Endometrium (tissue), 2 donors: ENCODE measurements around the gene WASL.
"Not testable (repeated sequence)": the region's sequence is repeated elsewhere in the genome, so short reads cannot be mapped to it uniquely, and the experiment has no call there.

Experiments
- FAIRE-seq: peaks from 2 replicates; lab custom pipeline; 2012; peaks lifted over from hg19 to GRCh38; lab: Jason Lieb, UNC
- donor health status: control.
- donor health status: control.

WASL gene

GRCh38 chr7:123658023-123658422, 90.8 kb downstream of the WASL start:
- FAIRE-seq, result no peak

GRCh38 chr7:123657304-123657685, 91.5 kb downstream of the WASL start:
- no peak for FAIRE-seq

DNA sequence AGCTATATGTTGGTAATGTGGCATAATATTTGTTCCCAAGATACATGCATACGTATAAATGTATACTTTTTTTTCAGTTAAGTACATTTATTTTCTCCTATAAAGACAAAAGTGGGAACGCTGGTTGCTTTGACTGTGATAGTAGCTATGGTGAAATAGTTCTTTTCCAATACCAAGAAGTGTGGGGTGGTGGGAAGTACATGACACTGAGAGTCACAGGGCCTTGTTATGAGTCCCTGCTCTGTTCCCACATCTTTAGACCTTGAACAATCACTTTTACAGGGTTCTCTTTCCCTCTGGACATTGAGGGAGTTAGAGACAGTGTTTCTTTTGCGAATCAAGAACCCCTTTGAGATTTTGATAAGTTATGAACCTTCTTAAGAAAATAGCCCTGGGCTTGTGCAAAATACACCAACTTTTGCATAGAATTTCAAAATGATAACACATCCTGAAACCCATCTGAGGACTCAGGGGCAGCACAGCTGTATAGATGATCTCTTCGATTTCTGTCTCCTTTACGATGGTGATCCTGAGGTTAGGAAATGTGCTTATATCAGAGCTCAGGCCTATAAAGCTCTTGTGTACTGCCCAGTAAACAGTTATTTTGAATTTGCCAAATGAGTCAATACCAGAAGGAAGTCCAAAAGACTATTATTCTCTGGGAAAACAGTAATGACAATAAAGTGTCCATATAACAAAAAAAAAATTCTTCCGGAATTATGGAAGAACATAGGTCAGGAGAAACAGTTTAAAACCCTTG, 92.1 kb downstream of the WASL start:
- FAIRE-seq, result no peak

- no peak for FAIRE-seq
Observed at GRCh38 chr7:123655614-123656013, 93.2 kb downstream of the WASL start, which contains the start of gene LMOD2. TSS of gene LMOD2 (plus strand) at chr7:123655866. CDS start at chr7:123655964, 98 bp downstream.

DNA sequence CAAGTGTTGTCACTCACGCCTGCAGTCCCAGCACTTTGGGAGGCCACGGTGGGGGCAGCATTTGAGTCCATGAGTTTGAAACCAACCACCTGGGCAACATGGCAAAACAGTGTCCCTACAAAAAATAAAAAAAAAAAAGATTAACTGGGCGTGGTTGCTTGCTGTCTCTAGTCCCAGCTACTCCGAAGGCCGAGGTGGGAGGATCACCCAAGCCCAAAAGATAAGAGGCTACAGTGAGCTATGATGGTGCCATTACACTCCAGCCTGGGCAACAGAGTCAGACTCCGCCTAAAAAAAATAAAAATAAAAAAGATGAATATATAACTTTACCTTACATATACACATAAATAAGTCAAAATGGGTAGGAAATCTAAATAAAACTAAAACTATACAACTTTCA, 95.6 kb downstream of the WASL start:
- no peak for FAIRE-seq

- FAIRE-seq, result no peak
Observed at GRCh38 chr7:123652406-123652805, 96.4 kb downstream of the WASL start.

DNA sequence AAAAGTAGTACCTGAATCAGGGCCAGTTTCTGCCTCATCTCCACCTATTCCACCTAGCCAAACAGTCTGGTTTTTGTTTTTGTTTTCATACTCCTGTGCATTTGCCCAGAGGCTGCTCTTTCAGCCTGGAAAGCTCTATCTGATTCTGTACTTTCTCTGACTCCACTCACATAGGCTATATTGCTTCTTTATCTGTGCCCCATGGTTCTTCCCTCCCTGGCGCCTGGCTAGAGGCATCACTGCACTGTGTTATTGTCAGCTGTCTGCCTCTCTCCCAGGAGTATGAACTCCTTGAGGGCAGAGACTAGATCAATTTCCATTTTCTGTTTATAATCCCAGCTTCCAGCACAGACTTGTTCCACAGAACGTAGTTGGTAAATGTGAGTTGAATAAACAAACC, 98.2 kb downstream of the WASL start:
- no peak for FAIRE-seq

GRCh38 chr7:123649964-123650363, 98.8 kb downstream of the WASL start:
- no peak for FAIRE-seq

GRCh38 chr7:123647106-123647730, 101.6 kb downstream of the WASL start:
- no peak for FAIRE-seq

GRCh38 chr7:123645516-123645915, 103.3 kb downstream of the WASL start:
- no peak for FAIRE-seq

- no peak for FAIRE-seq
Observed at GRCh38 chr7:123643495-123644441, 105.0 kb downstream of the WASL start.

DNA sequence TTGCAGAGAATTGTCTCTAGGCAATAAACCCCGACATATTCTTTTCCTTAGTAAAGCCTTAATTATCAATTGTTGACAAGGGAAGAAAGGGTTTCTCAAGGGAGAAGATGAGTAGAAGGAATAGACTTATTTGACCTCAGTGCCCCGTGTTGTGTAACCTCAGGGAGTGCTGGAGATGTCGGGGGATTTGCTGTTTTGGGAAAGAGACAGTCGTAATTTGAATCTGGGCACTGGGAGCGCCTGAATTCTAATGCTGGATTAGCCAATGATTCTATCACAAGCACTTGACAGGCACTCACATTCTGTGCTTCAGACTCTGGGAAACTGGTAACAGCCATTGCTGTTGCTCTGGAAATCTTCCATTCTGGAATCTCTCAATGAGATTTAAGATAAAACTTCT, 106.9 kb downstream of the WASL start:
- FAIRE-seq, result no peak

DNA sequence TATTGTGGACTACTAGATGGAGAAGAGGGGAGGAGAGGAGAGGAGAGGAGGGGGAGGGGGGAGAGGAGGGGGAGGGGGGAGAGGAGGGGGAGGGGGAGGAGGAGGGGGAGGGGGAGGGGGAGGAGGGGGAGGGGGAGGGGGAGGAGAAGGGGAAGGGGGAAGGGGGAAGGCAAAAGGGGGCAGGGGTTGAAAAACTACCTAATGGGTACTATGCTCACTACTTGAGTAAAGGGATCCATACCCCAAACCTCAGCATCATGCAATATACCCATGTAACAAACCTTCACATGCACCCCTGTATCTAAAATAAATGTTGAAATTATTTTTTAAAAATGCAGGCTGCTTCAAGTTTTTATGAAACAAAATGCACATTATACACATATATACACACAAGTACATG, 108.2 kb downstream of the WASL start:
- FAIRE-seq, result no peak

DNA sequence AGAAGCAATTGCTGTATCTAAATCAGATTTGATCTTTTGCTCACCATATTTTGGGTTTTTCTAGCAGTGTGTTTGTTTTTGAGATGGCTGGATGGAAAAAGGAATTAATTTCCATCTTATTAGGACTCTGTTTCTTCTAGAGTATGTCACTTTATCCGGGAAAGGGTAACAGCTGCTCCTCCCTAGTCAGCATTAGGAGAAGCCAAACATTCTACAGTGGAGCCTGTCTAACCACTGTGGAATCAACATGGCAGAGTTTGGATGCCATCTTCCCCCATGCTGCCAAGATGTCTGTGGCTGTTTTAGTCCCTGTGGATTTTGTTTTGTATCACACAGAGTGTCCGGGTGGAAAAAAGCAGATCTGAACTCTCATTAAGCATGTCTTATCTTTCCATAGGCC, 109.2 kb downstream of the WASL start:
- FAIRE-seq, result no peak

DNA sequence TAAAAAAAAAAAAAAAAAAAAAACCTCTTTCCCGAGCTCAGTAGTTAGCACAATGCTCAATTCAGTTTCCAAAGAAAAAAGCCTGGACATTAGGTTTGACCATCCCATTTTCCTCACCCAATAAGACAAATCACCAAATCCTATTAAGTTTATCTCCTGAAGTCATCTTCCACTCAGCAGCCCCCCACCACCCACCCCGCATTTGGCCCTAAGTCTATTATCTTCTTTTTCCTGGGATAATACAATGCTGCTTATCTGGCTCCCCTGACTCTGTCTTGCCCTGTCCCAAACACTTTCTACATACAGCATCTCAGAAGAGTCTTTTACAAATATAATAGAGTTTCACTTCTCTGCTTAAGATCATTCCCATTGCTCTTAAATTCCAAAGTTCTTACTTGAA, 110.9 kb downstream of the WASL start:
- FAIRE-seq, result no peak

DNA sequence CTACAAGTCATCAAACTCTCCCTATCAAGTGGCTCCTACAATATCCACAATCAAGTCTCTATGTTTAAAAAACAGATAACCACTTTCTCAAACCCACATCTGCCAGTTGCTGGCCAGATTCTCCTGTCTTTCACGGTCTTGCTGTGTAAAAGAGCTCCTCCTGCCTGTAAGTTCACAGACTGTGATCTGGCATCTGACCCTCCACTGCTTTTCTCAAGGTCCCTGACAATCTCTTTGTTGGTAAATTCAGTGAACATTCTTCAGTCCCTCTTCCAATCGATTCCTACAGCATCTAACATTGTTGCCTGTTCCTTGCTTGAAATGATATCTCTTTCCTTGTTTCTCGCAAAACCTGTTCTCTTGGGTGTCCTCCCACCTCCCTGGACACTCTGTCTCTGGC, 111.6 kb downstream of the WASL start:
- no peak for FAIRE-seq

GRCh38 chr7:123635551-123636359, 113.0 kb downstream of the WASL start:
- FAIRE-seq, result peak; percentile 90

DNA sequence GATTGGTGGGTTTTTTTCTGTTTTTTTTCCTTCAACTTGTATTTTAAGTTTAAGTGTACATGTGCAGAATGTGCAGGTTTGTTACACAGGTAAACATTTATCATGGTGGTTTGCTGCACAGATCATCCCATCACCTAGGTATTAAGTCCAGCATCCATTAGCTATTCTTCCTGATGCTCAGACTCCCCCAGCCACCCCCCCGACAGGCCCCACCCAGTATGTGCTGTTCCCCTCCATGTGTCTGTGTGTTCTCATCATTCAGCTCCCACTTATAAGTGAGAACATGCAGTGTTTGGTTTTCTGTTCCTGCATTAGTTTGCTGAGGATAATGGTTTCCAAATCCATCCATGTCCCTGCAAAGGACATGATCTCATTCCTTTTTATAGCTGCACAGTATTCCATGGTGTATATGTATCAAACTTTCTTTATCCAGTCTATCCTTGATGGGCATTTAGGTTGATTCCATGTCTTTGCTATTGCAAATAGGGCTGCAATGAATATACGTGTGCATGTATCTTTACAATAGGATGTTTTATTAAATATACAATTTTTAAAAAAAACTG, 114.7 kb downstream of the WASL start:
- FAIRE-seq, result not testable (repeated sequence)

DNA sequence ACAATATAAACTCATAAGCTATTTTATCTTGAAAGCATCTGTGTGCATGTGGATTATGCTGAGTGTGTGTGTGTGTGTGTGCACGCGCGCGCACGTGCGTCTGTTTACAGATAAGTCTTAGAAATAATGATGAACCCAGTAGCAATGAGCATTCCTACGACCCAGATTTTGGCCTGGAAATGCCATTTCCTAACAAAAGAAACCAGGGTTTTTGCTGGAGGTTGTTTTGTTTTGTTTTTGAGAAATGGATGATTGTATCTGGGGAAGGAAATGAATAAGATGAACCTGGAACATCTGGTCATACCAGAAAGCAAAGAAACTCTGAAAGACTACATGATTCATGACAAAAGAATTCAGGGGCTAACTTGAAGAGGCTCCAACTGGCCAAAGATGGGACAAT, 115.2 kb downstream of the WASL start:
- FAIRE-seq, result peak; percentile 82

DNA sequence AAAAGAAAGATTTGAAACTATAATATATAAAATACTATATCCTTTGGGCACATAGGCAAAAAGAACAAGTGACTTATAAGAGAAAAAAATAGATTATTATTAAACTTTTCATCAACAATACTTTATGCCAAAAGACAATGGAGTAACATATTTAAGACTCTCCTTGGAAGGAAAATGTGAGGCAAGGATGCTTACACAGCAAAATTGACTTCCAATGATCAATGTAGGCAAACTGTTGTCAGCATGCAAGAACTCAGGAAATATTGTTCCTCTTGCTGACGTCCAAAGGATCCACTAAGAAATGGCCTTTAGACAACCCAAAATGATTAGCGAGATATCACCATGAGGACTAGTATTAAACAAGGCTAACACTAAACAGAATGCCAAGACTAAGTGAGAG, 116.0 kb downstream of the WASL start:
- no peak for FAIRE-seq
